H9 (cell line): ENCODE measurements around the gene ALDH1L1. TPM values are rescaled to one million over a fixed set of nuclear protein-coding genes. Genes with fewer than 3 reads are reported as not detected.

Experiments
- DNase-seq: peaks from one replicate; pipeline ENCODE4 v3.0.0-alpha.2; 2017
- H2AFZ ChIP-seq: one replicate; pipeline ENCODE4 v1.6.1; 2013; ENCODE audit warnings: mild to moderate bottlenecking, low read length, control low read depth, moderate library complexity
- H2AK5ac ChIP-seq: 2 replicates; pipeline ENCODE4 v1.6.1; 2013; ENCODE audit warnings: low read length, control low read depth, mixed read lengths; ENCODE audit not compliant: insufficient read length
- H2BK120ac ChIP-seq: one replicate; pipeline ENCODE4 v1.6.1; 2013; ENCODE audit warnings: low read depth, mild to moderate bottlenecking, low read length, control low read depth, inconsistent platforms; ENCODE audit not compliant: poor library complexity, severe bottlenecking
- H2BK12ac ChIP-seq: 2 replicates; pipeline ENCODE4 v1.6.1; 2013; ENCODE audit warnings: low read length, control low read depth, mixed read lengths, low read depth; ENCODE audit not compliant: insufficient read length
- H2BK15ac ChIP-seq: 2 replicates; pipeline ENCODE4 v1.6.1; 2013; ENCODE audit warnings: low read depth, low read length, control low read depth
- H2BK20ac ChIP-seq: one replicate; pipeline ENCODE4 v1.6.1; 2013; ENCODE audit warnings: low read depth, mild to moderate bottlenecking, low read length, control low read depth, inconsistent platforms; ENCODE audit not compliant: poor library complexity, severe bottlenecking
- H2BK5ac ChIP-seq: 2 replicates; pipeline ENCODE4 v1.6.1; 2013; ENCODE audit warnings: low read length, control low read depth, mixed read lengths; ENCODE audit not compliant: insufficient read length
- H3K14ac ChIP-seq: 2 replicates; pipeline ENCODE4 v1.6.1; 2013; ENCODE audit warnings: low read length, control low read depth; ENCODE audit not compliant: insufficient read depth
- H3K18ac ChIP-seq: 2 replicates; pipeline ENCODE4 v1.6.1; 2013; ENCODE audit warnings: low read depth, mild to moderate bottlenecking, mixed read lengths, low read length, control low read depth; ENCODE audit not compliant: insufficient read length
- H3K23ac ChIP-seq: 2 replicates; pipeline ENCODE4 v1.6.1; 2013; ENCODE audit warnings: low read length, control low read depth, mixed read lengths, low read depth; ENCODE audit not compliant: insufficient read length
- H3K23me2 ChIP-seq: 2 replicates; pipeline ENCODE4 v1.6.1; 2013; ENCODE audit warnings: low read depth, mild to moderate bottlenecking, mixed read lengths, low read length, control low read depth; ENCODE audit not compliant: insufficient read length, poor library complexity, severe bottlenecking
- H3K27ac ChIP-seq: 2 replicates; pipeline ENCODE4 v1.5.1; 2013; ENCODE audit warnings: low read length, control low read depth, mixed read lengths, low read depth; ENCODE audit not compliant: insufficient read length
- H3K27me3 ChIP-seq: 2 replicates; pipeline ENCODE4 v1.6.1; 2013; ENCODE audit warnings: low read length, control low read depth, inconsistent platforms; ENCODE audit not compliant: insufficient read depth
- H3K4ac ChIP-seq: 2 replicates; pipeline ENCODE4 v1.6.1; 2013; ENCODE audit warnings: low read depth, mild to moderate bottlenecking, control low read depth, inconsistent platforms, low read length, moderate library complexity
- H3K4me1 ChIP-seq: 2 replicates; pipeline ENCODE4 v1.6.1; 2013; ENCODE audit warnings: low read length, control low read depth, inconsistent platforms; ENCODE audit not compliant: insufficient read depth
- H3K4me2 ChIP-seq: 2 replicates; pipeline ENCODE4 v1.6.1; 2013; ENCODE audit warnings: low read length, control low read depth, mixed read lengths; ENCODE audit not compliant: insufficient read length, insufficient read depth
- H3K56ac ChIP-seq: 2 replicates; pipeline ENCODE4 v1.6.1; 2013; ENCODE audit warnings: low read depth, mild to moderate bottlenecking, mixed read lengths, low read length, control low read depth; ENCODE audit not compliant: insufficient read length
- H3K79me1 ChIP-seq: 2 replicates; pipeline ENCODE4 v1.6.1; 2013; ENCODE audit warnings: low read depth, mild to moderate bottlenecking, moderate library complexity, low read length, control low read depth, inconsistent platforms; ENCODE audit not compliant: insufficient read depth, poor library complexity, severe bottlenecking
- H3K79me2 ChIP-seq: 2 replicates; pipeline ENCODE4 v1.6.1; 2013; ENCODE audit warnings: low read length, control low read depth, inconsistent platforms; ENCODE audit not compliant: insufficient read depth
- H3K9ac ChIP-seq: 2 replicates; pipeline ENCODE4 v1.6.1; 2013; ENCODE audit warnings: low read length, control low read depth, mixed read lengths; ENCODE audit not compliant: insufficient read length; ENCODE audit errors: extremely low read depth
- H3K9me3 ChIP-seq: one replicate; pipeline ENCODE4 v1.6.1; 2013; ENCODE audit warnings: low read depth, low read length, inconsistent platforms; ENCODE audit not compliant: control insufficient read depth
- H3T11ph ChIP-seq: one replicate; pipeline ENCODE4 v1.6.1; 2013; ENCODE audit warnings: mild to moderate bottlenecking, low read length, control low read depth, inconsistent platforms
- H4K20me1 ChIP-seq: one replicate; pipeline ENCODE4 v1.6.1; 2013; ENCODE audit not compliant: control insufficient read depth, insufficient read length, insufficient read depth
- H4K5ac ChIP-seq: 2 replicates; pipeline ENCODE4 v1.6.1; 2013; ENCODE audit warnings: low read depth, mild to moderate bottlenecking, mixed read lengths, low read length, control low read depth; ENCODE audit not compliant: insufficient read length
- H4K8ac ChIP-seq: replicated peaks from 2 replicates; pipeline ENCODE4 v1.6.1; 2013; ENCODE audit warnings: low read length, control low read depth, mixed read lengths, low read depth; ENCODE audit not compliant: insufficient read length
- H4K91ac ChIP-seq: 2 replicates; pipeline ENCODE4 v1.6.1; 2013; ENCODE audit warnings: low read depth, mild to moderate bottlenecking, moderate library complexity, mixed read lengths, low read length, control low read depth; ENCODE audit not compliant: insufficient read length
- H3K27ac Mint-ChIP-seq, 3 experiments: 2 replicates in 2 of 3; 3 replicates in 1 of 3; pipeline ENCODE4 v1.8.0; 2020 to 2021; ENCODE audit warnings: mixed read lengths in 3 of 3, mild to moderate bottlenecking in 1 of 3, moderate library complexity in 1 of 3
- H3K27me3 Mint-ChIP-seq: 2 replicates; pipeline ENCODE4 v1.8.0; 2021; ENCODE audit warnings: low read depth, mild to moderate bottlenecking, moderate library complexity, mixed read lengths
- H3K36me3 Mint-ChIP-seq, 3 experiments: 2 replicates in 2 of 3; 3 replicates in 1 of 3; pipeline ENCODE4 v1.8.0; 2020 to 2021; ENCODE audit warnings: low read depth in 3 of 3, mixed read lengths in 3 of 3; ENCODE audit not compliant: insufficient read depth in 1 of 3
- H3K4me1 Mint-ChIP-seq, 2 experiments: 2 replicates each; pipeline ENCODE4 v1.8.0; 2020; ENCODE audit warnings: mixed read lengths in 2 of 2
- H3K4me3 Mint-ChIP-seq, 2 experiments: 2 replicates in 1 of 2; 3 replicates in 1 of 2; pipeline ENCODE4 v1.8.0; 2020 to 2021; ENCODE audit warnings: mild to moderate bottlenecking in 2 of 2, mixed read lengths in 2 of 2, moderate library complexity in 1 of 2
- H3K9me3 Mint-ChIP-seq, 2 experiments: 2 replicates in 1 of 2; 3 replicates in 1 of 2; pipeline ENCODE4 v1.8.0; 2020; ENCODE audit warnings: mild to moderate bottlenecking in 2 of 2, mixed read lengths in 2 of 2, moderate library complexity in 1 of 2
- WGBS: extraction: QIAGEN DNeasy Blood & Tissue Kit; methylation state at CpG from one replicate; pipeline ENCODE4 v1.1.7; 2013; ENCODE audit warnings: missing lambda C conversion rate, low lambda C conversion rate, mixed read lengths; ENCODE audit not compliant: insufficient read length; ENCODE audit errors: extremely low coverage; 5-methylcytosine and 5-hydroxymethylcytosine counted together
- total RNA-seq: library from RNA; stranded (reverse); gene quantifications from 2 replicates; pipeline ENCODE4 v1.2.1, GENCODE V29; 2021
- TF ChIP-seq, protein P1 (sequence below): fragments of 200-600 bp; sonication (generic); conservative IDR thresholded peaks from 3 replicates; pipeline ENCODE4 v1.8.0; 2021; ENCODE audit warnings: antibody characterized with exemption, mild to moderate bottlenecking

Gene ALDH1L1
- total RNA-seq, 1 experiment from 2014 or later = 0.90 TPM

DNA sequence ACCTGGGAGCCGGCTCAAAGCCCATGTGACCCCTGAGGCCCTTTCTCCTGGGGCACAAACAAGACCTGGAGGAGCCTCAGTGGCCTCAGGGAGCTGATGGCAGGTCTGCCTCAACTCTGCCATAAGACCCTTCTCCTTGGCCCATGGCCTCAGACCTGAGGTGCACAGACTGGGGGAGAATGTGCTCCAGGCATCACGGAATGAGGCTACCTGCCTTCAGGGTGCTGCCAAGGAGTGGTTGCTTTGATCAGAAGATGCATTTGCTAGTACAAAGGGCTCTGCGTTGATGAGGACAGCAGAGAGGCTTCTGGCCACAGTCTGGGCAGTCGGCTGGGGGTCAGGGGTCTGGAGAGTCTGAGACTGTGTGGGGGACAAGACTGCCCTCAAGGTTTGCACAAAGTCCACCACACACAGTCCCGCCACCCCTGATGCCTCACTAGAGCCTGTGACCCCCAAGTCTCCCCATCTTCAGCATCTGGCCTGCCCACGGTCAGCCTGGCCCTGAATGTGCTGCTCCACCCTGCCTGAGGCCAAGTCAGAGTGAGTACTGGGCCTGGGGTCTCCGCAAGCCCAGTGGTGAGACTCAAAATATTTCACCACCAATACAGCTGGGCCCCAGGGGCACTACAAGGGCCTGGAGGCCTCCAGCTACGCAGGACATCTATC lies 26.6 kb downstream of the ALDH1L1 start:
- H3K4me1 ChIP-seq = no peaks in the 10 kb centered on the region
- Mint-ChIP-seq H3K4me1 (0 out of 4 replicates have a peak, but pooled peaks cover 0 to 4% of the 10 kb centered on the region in 2 experiments), H3K9me3 (no peaks in the 10 kb centered on the region; a peak in 1 of 5 replicates), H3K27me3 (peaks cover 9% of the 10 kb centered on the region), H3K36me3 (peaks cover 0 to 5% (median 2%) of the 10 kb centered on the region in 3 experiments; a peak in 2 of 7 replicates), H3K27ac (peak overlapping the region in 1 of 3 experiments; percentile 48; a peak in 1 of 7 replicates), H3K4me3 (no peak overlapping the region)
- no peak overlapping the region for H3T11ph ChIP-seq
- no peak overlapping the region for H3K4me2 ChIP-seq
- no peaks in the 10 kb centered on the region for H3K79me1 ChIP-seq
- H4K91ac ChIP-seq = no peak overlapping the region
- no peak overlapping the region for H3K9ac ChIP-seq
- no peak overlapping the region for H2BK20ac ChIP-seq
- TF ChIP-seq, protein P1, sequence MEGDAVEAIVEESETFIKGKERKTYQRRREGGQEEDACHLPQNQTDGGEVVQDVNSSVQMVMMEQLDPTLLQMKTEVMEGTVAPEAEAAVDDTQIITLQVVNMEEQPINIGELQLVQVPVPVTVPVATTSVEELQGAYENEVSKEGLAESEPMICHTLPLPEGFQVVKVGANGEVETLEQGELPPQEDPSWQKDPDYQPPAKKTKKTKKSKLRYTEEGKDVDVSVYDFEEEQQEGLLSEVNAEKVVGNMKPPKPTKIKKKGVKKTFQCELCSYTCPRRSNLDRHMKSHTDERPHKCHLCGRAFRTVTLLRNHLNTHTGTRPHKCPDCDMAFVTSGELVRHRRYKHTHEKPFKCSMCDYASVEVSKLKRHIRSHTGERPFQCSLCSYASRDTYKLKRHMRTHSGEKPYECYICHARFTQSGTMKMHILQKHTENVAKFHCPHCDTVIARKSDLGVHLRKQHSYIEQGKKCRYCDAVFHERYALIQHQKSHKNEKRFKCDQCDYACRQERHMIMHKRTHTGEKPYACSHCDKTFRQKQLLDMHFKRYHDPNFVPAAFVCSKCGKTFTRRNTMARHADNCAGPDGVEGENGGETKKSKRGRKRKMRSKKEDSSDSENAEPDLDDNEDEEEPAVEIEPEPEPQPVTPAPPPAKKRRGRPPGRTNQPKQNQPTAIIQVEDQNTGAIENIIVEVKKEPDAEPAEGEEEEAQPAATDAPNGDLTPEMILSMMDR = no peak
- no peak overlapping the region for H2BK120ac ChIP-seq
- H3K79me2 ChIP-seq = no peaks in the 10 kb centered on the region
- no peak overlapping the region for H3K56ac ChIP-seq
- H4K8ac ChIP-seq = no peak overlapping the region
- H4K20me1 ChIP-seq = no peaks in the 10 kb centered on the region
- no peak for DNase-seq
- H3K23ac ChIP-seq = no peak overlapping the region
- H2BK5ac ChIP-seq = no peak overlapping the region
- no peak overlapping the region for H4K5ac ChIP-seq
- no peak overlapping the region for H2BK12ac ChIP-seq
- WGBS = no CpG with 5 or more reads among the region's 8 CpGs
- no peaks in the 10 kb centered on the region for H3K9me3 ChIP-seq
- no peak overlapping the region for H3K14ac ChIP-seq
- H3K27ac ChIP-seq = no peak overlapping the region
- H2AK5ac ChIP-seq = no peak overlapping the region
- H2AFZ ChIP-seq = no peak overlapping the region
- H2BK15ac ChIP-seq = no peak overlapping the region
- H3K4ac ChIP-seq = no peak overlapping the region
- no peaks in the 10 kb centered on the region for H3K23me2 ChIP-seq
- no peaks in the 10 kb centered on the region for H3K27me3 ChIP-seq
- H3K18ac ChIP-seq = no peak overlapping the region
